Measurements from ENCODE around the gene SLK. TPM values are rescaled to one million over a fixed set of nuclear protein-coding genes. Genes with fewer than 3 reads are reported as not detected.
A peak's percentile ranks its signal among the peaks of the same experiment; 100 is the strongest.

The SLK gene
- total RNA-seq, 1 experiment from 2014 or later: 64.0 TPM

DNA sequence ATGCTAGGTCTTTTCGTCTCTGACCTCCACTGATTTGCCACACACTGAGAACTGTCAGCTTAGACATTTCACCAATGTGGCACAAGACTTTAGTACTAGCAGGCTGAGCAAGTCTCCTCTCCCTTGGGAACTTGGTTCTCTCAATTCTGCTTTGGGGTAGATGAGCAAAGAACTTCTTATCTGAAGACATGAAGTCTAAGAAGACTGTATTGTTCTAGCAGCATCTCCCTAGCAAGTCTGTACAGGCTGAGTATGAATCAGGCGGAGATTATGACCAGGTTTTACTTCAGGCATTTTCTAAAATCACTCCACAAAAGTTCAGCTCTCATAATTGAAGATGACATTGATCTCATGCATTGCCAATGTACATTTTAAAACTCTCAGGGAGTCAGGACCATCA is 25.1 kb upstream of the SLK start:
- DNase-seq (ENCODE audit: low read depth): no peak

GRCh38 chr10:103942866-103943265 is 24.1 kb upstream of the SLK start:
- DNase-seq (ENCODE audit: low read depth): no peak

DNA sequence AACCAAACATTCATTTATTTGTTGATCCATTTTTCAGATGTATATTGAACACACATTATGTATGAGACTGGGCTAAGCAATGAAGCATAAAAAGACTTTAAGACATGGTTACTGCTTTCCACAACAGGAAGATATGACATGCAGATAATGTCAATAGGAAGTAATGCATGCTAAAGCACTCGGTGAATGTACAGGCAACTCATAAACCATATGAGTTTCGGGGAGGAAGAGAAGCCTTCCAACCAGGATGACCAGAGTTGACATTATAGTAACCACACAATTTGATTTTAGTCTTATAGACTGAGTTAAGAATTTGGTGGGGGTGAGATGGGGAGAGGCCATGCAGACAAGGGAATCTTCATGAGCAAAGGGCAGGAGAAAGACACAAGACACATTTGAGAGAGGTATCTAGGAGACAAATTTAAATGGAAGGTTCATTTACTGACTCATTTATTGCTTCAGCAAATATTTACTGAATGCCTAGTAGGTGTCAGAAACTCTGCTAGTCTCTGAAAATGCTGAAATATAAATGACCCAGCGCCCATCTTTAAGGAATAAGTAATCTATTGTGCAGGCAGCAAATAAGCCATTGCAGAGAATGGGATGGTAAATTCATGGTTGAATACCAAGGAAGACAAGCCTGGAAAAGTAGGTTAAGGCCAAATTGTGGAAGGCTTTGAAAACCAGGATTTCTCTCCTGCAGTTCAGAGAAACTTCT is 19.0 kb upstream of the SLK start:
- no peak for DNase-seq (ENCODE audit: low read depth)

DNA sequence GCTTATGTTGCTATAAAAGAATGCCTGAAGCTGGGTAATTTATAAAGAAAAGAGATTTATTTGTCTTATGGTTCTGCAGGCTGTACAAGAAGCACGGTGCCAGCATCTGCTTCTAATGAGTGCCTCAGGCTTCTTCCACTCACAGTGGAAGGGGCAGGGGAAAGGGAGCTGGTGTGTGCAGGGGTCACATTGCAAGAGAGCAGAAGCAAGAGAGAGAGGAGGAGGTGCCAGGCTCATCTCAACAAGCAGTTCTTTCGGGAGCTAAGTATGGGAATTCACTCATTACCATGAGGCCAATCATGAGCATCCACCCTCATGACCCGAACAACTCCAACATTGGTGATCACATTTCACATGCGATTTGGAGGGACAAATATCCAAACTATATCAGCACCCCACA is 17.2 kb upstream of the SLK start:
- peak; percentile 3 for DNase-seq (ENCODE audit: low read depth)

DNA sequence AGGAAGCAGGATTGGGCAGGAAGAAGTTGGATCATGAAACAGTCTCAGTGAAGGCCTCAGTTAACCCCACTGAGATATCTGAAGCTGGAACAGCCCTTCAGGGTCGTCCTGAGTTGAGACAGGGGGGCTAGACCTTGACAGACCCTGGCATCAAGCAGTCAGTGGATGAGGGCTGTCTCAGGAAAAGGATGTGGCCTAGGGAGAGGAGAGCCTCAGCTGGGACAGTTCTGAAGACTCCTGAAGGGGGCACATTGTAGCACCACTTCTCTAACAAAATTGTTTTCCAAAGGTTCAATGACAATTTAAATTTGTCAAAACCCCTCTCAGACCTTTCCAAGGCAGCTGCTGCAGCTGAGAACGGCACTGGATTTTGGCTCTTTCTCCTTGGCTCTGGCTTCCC is 15.8 kb upstream of the SLK start:
- no peak for DNase-seq (ENCODE audit: low read depth)

DNA sequence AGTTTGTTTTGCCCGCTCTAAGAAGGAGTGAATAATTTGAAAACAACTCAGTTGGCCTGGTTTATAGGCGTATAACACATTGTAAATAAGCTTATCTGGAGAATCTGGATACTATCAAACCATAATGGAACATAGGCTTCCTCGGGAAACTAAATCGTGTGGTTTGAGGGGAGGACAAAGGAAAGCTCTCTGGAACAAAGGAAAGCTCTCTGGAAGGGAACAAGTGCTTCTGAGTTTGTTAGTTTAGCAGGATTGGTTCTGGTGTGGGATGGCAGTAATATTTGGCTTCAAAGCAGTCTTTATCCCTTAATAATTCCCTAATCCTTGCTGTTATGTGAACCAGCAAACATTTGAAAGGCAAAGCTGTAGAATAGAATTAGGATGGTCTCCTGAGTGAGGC is 15.0 kb upstream of the SLK start:
- no peak for DNase-seq (ENCODE audit: low read depth)

- no peak for DNase-seq (ENCODE audit: low read depth)
Measured at GRCh38 chr10:103954543-103954942, 12.4 kb upstream of the SLK start.

DNA sequence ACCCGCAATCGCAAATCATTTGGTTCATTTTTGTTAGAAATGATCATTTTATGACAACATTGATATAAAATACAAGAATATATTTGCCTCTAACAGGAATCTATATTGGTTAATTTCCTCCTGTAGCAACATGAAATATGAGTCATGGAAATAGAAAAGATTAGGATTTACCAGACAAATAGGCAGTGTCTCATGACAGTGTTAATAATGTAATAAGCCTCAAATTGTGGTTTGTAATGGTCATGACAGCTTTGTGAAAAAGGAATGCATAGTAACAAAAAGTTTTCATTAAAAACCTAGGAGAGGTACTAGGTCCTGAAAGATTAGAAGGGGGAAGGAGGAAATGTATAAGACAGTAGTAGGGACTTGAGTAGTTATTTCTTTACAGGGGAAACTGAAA is 7.9 kb upstream of the SLK start:
- DNase-seq (ENCODE audit: low read depth): no peak

- no peak for DNase-seq (ENCODE audit: low read depth)
Measured at GRCh38 chr10:103960103-103960502, 6.8 kb upstream of the SLK start.

GRCh38 chr10:103967448-103968071 is 620 bp downstream of the SLK start:
- peak; percentile 25 for DNase-seq (ENCODE audit: low read depth)

DNA sequence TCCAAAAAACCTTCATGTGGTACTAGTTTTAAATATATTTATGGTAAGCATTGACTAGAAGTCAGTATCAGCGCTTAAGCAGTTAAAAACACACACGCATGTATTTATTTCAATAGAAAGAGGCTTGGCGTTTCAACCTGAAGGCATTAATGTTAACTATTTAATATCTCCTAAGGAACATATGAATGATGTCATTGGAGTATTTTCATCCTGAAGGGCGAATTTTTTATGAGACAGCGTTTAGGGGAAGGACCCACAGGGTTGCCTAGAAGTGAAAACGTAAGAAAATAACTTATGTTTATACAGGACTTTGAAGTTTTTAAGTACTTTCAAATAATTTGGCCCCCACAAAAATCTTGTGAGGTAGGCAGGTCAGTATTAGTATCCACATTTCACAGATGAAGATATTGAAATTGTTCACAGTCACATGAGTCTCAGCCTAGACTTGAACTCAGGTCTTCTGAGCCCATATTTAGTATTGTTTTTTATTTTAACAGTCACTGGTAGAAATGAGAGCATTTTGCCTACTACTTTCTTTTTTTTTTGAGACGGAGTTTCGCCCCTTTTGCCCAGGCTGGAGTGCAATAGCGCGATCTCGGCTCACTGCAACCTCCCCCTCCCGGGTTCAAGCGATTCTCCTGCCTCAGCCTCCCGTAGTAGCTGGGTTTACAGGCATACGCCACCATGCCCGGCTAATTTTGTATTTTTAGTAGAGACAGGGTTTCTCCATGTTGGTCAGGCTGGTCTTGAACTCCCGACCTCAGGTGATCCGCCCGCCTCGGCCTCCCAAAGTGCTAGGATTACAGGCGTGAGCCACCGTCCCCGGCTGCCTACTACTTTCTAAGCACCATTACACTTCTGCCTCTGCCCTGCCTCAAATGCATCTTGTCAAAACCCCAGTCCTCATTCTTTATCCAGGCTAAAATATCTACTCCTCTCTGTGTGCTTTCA is 1.8 kb downstream of the SLK start:
- DNase-seq (ENCODE audit: low read depth): no peak

- no peak for DNase-seq (ENCODE audit: low read depth)
Measured at GRCh38 chr10:103969436-103969835, 2.5 kb downstream of the SLK start.

- DNase-seq (ENCODE audit: low read depth): no peak
Measured at GRCh38 chr10:103969857-103970627, 3.1 kb downstream of the SLK start.

DNA sequence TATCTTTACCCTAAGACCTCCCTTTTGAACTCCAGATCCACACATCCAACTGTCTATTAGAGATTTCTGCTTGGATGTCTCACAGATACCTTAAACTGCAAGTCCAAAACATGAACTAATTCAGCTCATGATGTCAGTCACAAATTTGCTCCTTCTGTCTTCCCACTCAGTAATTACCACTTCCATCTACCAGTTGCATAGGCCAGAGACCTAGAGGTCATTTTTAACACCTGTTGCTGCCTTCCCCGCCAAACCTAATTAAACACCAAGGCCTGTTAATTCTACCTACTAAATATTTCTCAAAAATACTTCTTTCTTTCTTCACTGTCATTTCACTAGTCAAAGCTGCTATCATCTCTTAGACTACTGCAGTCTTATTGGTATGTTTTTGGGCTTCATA is 8.2 kb downstream of the SLK start:
- no peak for DNase-seq (ENCODE audit: low read depth)

DNA sequence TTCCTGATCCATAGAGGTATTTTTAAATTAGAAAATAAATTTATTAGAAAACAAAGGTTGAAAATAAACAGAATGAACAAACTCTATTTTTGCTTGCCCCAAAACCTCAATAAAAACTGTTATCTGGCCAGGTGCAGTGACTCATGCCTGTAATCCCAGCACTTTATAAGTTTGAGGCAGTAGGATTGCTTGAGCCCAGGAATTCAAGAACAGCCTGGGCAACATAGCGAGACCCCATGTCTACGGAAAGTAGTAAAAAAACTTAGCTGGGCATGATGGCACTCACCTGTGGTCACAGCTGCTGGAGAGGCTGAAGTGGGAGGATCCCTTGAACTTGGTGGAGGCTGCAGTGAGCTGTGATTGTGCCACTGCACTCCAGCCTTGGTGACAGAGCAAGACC is 10.3 kb downstream of the SLK start:
- no peak for DNase-seq (ENCODE audit: low read depth)

DNA sequence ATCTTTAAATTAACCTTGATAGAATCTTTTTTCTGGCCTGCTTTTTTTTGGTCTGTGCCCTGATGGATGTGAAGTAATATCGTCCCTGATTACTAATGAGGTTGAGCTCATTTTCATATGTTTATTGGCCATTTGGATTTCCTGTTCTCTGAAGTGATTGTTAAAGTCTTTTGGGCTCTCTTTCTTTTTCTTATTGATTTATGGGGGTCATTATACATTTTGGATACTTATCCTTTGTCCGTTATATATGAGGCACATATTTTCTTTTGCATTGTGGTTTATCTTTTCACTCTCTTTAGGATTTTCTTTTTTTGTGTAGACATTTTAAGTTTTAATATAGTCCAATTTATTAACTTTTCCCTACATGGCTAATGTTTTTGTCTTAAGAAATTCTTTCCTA is 12.6 kb downstream of the SLK start:
- no peak for DNase-seq (ENCODE audit: low read depth)

DNA sequence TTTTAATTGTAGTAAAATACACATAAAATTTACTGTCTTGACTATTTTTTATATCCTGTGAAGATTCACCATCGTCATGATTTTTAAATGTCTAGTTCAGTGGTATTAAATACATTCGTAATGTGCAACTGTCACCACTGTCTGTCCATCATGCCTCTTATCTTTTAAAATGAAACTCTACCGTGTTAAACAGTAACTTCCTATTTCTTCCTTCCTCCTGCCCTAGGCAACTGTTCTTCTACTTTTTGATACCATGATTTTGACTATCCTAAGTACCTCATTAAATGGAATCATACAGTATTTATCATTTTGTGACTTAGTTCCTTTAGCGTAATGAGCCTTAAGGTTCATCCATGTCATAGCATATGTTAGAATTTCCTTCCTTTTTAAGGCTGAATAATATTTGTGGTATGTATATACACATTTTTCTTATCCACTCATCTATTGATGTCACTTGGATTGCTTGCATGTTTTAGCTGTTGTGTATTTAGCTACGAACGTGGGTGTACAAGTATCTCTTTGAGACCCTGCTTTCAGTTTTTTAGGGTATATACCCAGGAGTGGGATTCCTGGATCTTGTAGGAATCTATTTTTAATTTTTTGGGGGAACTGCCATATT is 13.5 kb downstream of the SLK start:
- DNase-seq (ENCODE audit: low read depth): no peak

DNA sequence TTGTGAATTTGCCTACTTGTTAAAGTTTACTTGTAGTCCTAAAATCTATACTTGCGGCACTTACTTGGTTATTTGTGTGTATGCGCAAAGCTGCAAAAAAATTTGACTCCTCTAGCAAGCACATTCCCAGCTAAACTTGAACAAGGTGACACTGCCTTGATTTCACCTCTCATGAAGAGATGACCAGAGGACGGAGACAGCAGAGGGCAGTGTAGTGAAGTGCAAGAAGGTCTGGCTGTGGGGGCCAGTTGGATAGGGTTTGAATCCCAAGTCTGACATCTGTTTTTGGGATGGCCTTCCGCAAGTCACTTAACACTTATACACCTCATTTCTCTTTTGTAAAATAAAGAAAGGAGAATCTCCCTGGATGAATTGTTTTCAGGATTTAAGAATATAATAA is 15.7 kb downstream of the SLK start:
- DNase-seq (ENCODE audit: low read depth): no peak

DNA sequence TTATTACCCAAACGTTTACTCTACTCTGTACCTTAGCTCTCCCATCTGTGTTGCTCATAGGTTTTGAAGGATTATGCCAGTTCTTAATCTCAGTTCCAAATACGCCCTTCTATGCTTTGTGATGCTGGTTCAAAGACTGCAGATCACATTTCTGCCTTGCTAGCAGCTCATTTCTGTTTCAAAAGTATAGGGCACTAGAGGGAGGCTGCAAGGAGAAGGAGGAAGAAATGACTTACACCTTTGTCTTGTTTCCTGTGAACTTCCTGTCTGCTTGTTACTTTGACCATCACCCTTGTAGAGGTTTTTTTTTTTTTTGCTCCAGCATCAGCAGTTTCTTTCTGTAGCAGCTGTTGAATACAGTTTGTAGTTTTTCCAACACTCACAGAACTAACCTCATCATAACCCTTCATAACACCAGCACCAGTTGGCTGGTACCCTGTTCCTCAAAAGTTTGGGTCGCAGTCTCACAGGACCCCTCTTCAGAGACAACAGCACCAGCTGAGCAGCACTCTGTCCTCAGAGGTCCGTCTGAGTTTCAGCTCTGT is 16.5 kb downstream of the SLK start:
- DNase-seq (ENCODE audit: low read depth): no peak

- no peak for DNase-seq (ENCODE audit: low read depth)
Measured at GRCh38 chr10:103985726-103986125, 18.8 kb downstream of the SLK start.

GRCh38 chr10:103986360-103986759 is 19.4 kb downstream of the SLK start:
- DNase-seq (ENCODE audit: low read depth): no peak
